ENCODE results near the gene KRT1.

The KRT1 gene

GRCh38 chr12:52722680-52723079 is 42.5 kb upstream of the KRT1 start:
- TF ChIP-seq CTCF (IDR thresholded peaks at IDR 0.05), result no peak
- H3K4me1 ChIP-seq (ENCODE audit: control insufficient read depth in 1 of 2, insufficient read depth in 1 of 2, low read depth in 1 of 2, low read length in 1 of 2), result no peaks in the 10 kb centered on the region
- H3K9me3 ChIP-seq, result no peaks in the 10 kb centered on the region
- no peak overlapping the region for H3K27ac ChIP-seq
- peaks cover 17% of the 10 kb centered on the region for H3K27me3 ChIP-seq
- H3K4me3 ChIP-seq (ENCODE audit: low read depth in 1 of 2, low read length in 1 of 2), result no peak overlapping the region
- H3K36me3 ChIP-seq, result no peaks in the 10 kb centered on the region

- no peak for TF ChIP-seq CTCF (IDR thresholded peaks at IDR 0.05)
- Histone ChIP-seq H3K9me3 (no peaks in the 10 kb centered on the region), H3K27me3 (peaks cover 17% of the 10 kb centered on the region), H3K4me3 (ENCODE audit: low read depth in 1 of 2, low read length in 1 of 2) (no peak overlapping the region), H3K36me3 (no peaks in the 10 kb centered on the region), H3K4me1 (ENCODE audit: control insufficient read depth in 1 of 2, insufficient read depth in 1 of 2, low read depth in 1 of 2, low read length in 1 of 2) (no peaks in the 10 kb centered on the region), H3K27ac (no peak overlapping the region)
Observed at GRCh38 chr12:52721838-52722470, 41.7 kb upstream of the KRT1 start.

GRCh38 chr12:52720365-52720886 is 40.2 kb upstream of the KRT1 start:
- H3K4me3 ChIP-seq (ENCODE audit: low read depth in 1 of 2, low read length in 1 of 2), result no peak overlapping the region
- H3K9me3 ChIP-seq, result no peaks in the 10 kb centered on the region
- no peak overlapping the region for H3K27ac ChIP-seq
- peaks cover 24% of the 10 kb centered on the region for H3K27me3 ChIP-seq
- H3K4me1 ChIP-seq (ENCODE audit: control insufficient read depth in 1 of 2, insufficient read depth in 1 of 2, low read depth in 1 of 2, low read length in 1 of 2), result no peaks in the 10 kb centered on the region
- TF ChIP-seq CTCF (IDR thresholded peaks at IDR 0.05), result no peak
- no peaks in the 10 kb centered on the region for H3K36me3 ChIP-seq

GRCh38 chr12:52716061-52716460 is 35.9 kb upstream of the KRT1 start:
- Histone ChIP-seq H3K4me3 (ENCODE audit: low read depth in 1 of 2, low read length in 1 of 2) (no peak overlapping the region), H3K9me3 (no peaks in the 10 kb centered on the region), H3K36me3 (no peaks in the 10 kb centered on the region), H3K27ac (no peak overlapping the region), H3K27me3 (peaks cover 60% of the 10 kb centered on the region), H3K4me1 (ENCODE audit: control insufficient read depth in 1 of 2, insufficient read depth in 1 of 2, low read depth in 1 of 2, low read length in 1 of 2) (no peaks in the 10 kb centered on the region)
- no peak for TF ChIP-seq CTCF (IDR thresholded peaks at IDR 0.05)

GRCh38 chr12:52715416-52715815 is 35.2 kb upstream of the KRT1 start:
- peaks cover 60% of the 10 kb centered on the region for H3K27me3 ChIP-seq
- TF ChIP-seq CTCF (IDR thresholded peaks at IDR 0.05), result no peak

More at GRCh38 chr12:52715416-52715815, 35.2 kb upstream of the KRT1 start:
- no peak overlapping the region for H3K4me3 ChIP-seq (ENCODE audit: low read depth in 1 of 2, low read length in 1 of 2)
- H3K4me1 ChIP-seq (ENCODE audit: control insufficient read depth in 1 of 2, insufficient read depth in 1 of 2, low read depth in 1 of 2, low read length in 1 of 2), result no peaks in the 10 kb centered on the region
- no peaks in the 10 kb centered on the region for H3K36me3 ChIP-seq
- no peak overlapping the region for H3K27ac ChIP-seq
- no peaks in the 10 kb centered on the region for H3K9me3 ChIP-seq
